GM04504 (cell line): Measurements from ENCODE around the gene RPS6KA5.

Experiments used
- DNase-seq: peaks from one replicate; pipeline ENCODE4 v3.0.0-alpha.2; 2012; ENCODE audit warnings: low read depth

Gene RPS6KA5

DNA sequence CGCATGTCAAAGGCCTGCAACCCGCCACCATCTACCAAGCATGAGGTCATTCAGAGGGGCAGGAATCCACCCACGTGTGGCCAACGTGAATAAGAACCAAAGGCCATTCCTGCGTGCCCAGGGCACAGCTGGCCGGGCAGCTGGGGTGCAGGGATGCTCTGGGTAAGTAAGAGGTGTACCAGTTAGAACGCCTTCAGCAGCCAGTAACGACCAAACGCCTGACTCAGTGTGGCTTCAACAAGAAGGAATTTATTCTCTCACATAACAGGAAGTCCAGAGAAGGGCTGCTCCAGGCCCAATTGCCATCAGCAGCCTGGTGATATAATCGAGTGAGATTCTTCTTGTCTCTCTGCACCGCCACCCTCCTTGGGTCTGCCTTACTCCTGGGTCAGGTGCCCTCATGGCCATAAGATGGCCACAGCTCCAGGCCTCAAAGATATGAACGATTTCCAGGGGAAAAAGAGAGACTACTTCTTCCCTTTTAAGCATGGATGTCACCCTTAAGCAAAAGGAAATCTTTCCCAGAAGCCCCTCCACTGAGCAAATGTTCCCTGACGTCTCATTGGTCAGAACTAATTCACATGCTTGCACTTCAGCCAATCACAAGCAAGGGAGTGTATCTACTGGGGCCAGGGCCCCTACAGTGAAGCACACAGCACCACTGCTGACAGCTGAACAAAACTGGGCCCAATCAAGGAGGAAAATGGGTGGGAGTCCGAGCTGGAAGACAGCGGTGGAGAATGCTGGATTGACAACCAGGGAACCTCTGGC lies 251.5 kb downstream of the RPS6KA5 start:
- no peak for DNase-seq

- DNase-seq: no peak
Measured at GRCh38 chr14:90807060-90807459, 253.4 kb downstream of the RPS6KA5 start.

DNA sequence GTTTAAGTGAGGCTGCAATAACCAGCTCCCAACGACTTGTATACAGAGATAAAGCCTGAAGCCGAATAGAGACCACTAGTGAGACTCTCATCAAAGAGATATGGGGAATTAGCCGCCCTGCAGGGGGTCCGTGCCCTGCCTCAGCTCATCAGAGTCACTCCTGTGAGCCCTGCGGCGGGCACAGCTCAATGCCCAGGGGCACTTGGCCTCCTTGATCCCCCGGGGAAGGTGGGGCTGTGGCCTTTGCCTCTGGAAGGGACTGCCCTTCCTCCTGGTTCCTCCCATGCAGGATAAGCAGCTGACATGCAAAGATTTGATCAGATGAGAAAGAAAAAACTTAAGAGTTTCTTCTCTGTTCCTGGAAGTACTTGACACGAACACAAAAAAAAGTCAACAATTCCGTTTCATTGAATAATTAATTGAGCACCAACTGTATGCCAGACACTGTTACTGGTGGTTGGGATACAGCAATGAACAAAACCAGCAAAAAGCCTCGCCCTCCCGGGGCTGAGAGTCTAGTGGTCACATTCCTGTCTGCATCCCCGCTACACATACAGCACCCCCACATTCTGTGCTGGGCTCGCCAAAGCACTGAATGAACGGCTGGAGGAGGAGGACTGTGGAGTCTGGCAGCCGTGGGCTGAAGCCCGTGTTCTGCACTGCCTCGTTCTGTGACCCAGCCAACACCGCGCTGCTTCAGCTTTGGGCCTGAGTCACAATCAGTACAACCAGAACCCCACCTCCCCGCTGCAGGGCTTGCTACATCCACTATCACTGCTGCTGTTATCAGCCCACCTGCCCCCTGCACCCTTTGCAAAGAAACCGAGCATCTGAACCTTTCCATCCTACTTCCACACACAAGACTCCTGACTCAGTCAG lies 254.5 kb downstream of the RPS6KA5 start:
- no peak for DNase-seq

GRCh38 chr14:90805084-90805391 lies 255.4 kb downstream of the RPS6KA5 start:
- DNase-seq: no peak

DNA sequence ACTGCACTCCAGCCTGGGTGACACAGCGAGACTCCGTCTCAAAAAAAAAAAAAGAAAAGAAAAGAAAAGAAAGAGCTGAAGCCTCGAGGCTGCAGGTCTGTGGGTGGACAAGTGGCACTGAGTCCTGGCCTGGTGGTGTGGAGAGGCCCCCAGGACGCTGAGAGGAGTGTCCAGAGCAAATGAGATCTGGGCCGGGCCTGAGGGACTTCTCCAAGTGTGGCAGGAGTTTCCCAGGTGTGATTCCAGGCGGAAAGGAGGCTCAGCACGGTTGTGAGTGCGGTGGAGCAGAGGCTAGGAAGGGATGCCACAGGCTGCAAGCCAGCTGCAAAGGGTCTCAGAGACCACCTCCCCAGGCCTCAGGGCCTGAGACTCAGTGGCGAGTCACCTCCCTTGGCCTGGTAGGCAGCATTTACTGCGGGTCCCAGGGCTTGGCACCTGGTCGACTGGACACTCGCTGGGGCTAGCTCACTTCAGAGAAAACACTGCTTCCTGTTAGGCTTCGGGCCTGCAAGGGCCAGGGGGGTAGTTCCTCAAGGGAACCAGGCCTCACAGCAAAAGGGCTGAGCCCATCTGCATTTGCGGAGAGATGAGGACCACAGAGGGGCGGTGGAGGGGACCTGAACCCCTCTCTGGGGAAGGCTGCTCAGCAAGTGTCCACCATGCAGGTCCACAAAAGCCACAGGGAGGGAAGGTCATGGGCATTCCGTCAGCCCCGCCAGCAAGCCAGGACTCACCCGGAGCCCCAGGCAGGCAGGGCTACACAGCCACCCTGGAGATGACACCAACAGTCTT lies 256.0 kb downstream of the RPS6KA5 start:
- DNase-seq: no peak

GRCh38 chr14:90803249-90803648 lies 257.2 kb downstream of the RPS6KA5 start:
- no peak for DNase-seq

- DNase-seq: no peak
Measured at GRCh38 chr14:90799420-90799819, 261.0 kb downstream of the RPS6KA5 start.

- no peak for DNase-seq
Measured at GRCh38 chr14:90797919-90798318, 262.5 kb downstream of the RPS6KA5 start.
